Measurements from ENCODE around the gene S100A9. TPM values are rescaled to one million over a fixed set of nuclear protein-coding genes. Genes with fewer than 3 reads are reported as not detected.

Gene S100A9
- polyA plus RNA-seq, 1 donor from 2014 or later: not detected

- H3K27me3 ChIP-seq (ENCODE audit: insufficient read depth, low read depth, low read length): no peaks in the 10 kb centered on the region
- H3K9me3 ChIP-seq (ENCODE audit: low read length): no peaks in the 10 kb centered on the region
- H3K79me2 ChIP-seq (replicated peaks; ENCODE audit: insufficient read depth, low read length): no peaks in the 10 kb centered on the region
- no peak overlapping the region for H3K27ac ChIP-seq (ENCODE audit: low read length)
- H3F3A ChIP-seq (ENCODE audit: insufficient read depth, low read length, poor library complexity, severe bottlenecking): no peaks in the 10 kb centered on the region
- H2AFZ ChIP-seq (ENCODE audit: low read depth, low read length): no peak overlapping the region
- H3K36me3 ChIP-seq (ENCODE audit: insufficient read depth, low read length): no peaks in the 10 kb centered on the region
- TF ChIP-seq MXI1 (conservative IDR thresholded peaks at IDR 0.05; ENCODE audit: poor library complexity, severe bottlenecking) (no peak), CTCF (IDR thresholded peaks at IDR 0.05; ENCODE audit: poor library complexity, severe bottlenecking) (no peak), EP300 (conservative IDR thresholded peaks at IDR 0.05; ENCODE audit: poor library complexity, severe bottlenecking) (no peak), REST (IDR thresholded peaks at IDR 0.05; ENCODE audit: borderline replicate concordance) (no peak), RAD21 (conservative IDR thresholded peaks at IDR 0.05) (no peak), EZH2 (IDR thresholded peaks at IDR 0.05; ENCODE audit: borderline replicate concordance, insufficient read depth, low read length, poor library complexity, severe bottlenecking) (no peak), TAF1 (IDR thresholded peaks at IDR 0.05; ENCODE audit: low read depth) (no peak), SMC3 (conservative IDR thresholded peaks at IDR 0.05; ENCODE audit: poor library complexity) (no peak), POLR2AphosphoS5 (IDR thresholded peaks at IDR 0.05) (no peak)
- H4K20me1 ChIP-seq (ENCODE audit: insufficient read depth): no peaks in the 10 kb centered on the region
- H3K4me2 ChIP-seq (ENCODE audit: low read length): no peak overlapping the region
- no peak overlapping the region for H3K9ac ChIP-seq (ENCODE audit: low read length)
- no peak overlapping the region for H3K4me3 ChIP-seq (ENCODE audit: low read length)
- no peaks in the 10 kb centered on the region for H3K9me2 ChIP-seq (ENCODE audit: insufficient read depth, low read length)
These were observed 19.4 kb upstream of the S100A9 start for GRCh38 chr1:153337980-153338853.

- Histone ChIP-seq H2AFZ (ENCODE audit: low read depth, low read length) (no peak overlapping the region), H3K27me3 (ENCODE audit: insufficient read depth, low read depth, low read length) (no peaks in the 10 kb centered on the region)
- TF ChIP-seq TAF1 (IDR thresholded peaks at IDR 0.05; ENCODE audit: low read depth) (no peak), POLR2AphosphoS5 (IDR thresholded peaks at IDR 0.05) (no peak), MXI1 (conservative IDR thresholded peaks at IDR 0.05; ENCODE audit: poor library complexity, severe bottlenecking) (no peak), SMC3 (conservative IDR thresholded peaks at IDR 0.05; ENCODE audit: poor library complexity) (no peak), EP300 (conservative IDR thresholded peaks at IDR 0.05; ENCODE audit: poor library complexity, severe bottlenecking) (no peak), EZH2 (IDR thresholded peaks at IDR 0.05; ENCODE audit: borderline replicate concordance, insufficient read depth, low read length, poor library complexity, severe bottlenecking) (no peak), CTCF (IDR thresholded peaks at IDR 0.05; ENCODE audit: poor library complexity, severe bottlenecking) (no peak)
These were observed 17.9 kb upstream of the S100A9 start for GRCh38 chr1:153339802-153340201.

More at GRCh38 chr1:153339802-153340201, 17.9 kb upstream of the S100A9 start:
- Histone ChIP-seq H4K20me1 (ENCODE audit: insufficient read depth) (no peaks in the 10 kb centered on the region), H3K9ac (ENCODE audit: low read length) (no peak overlapping the region), H3K27ac (ENCODE audit: low read length) (no peak overlapping the region), H3K4me3 (ENCODE audit: low read length) (no peak overlapping the region), H3F3A (ENCODE audit: insufficient read depth, low read length, poor library complexity, severe bottlenecking) (no peaks in the 10 kb centered on the region), H3K9me3 (ENCODE audit: low read length) (no peaks in the 10 kb centered on the region), H3K9me2 (ENCODE audit: insufficient read depth, low read length) (no peaks in the 10 kb centered on the region), H3K79me2 (replicated peaks; ENCODE audit: insufficient read depth, low read length) (no peaks in the 10 kb centered on the region), H3K4me2 (ENCODE audit: low read length) (no peak overlapping the region), H3K36me3 (ENCODE audit: insufficient read depth, low read length) (no peaks in the 10 kb centered on the region)

Measured in neural cell (in vitro differentiated cells).